H9 (cell line): ENCODE measurements around the gene OGFOD3. TPM values are rescaled to one million over a fixed set of nuclear protein-coding genes. Genes with fewer than 3 reads are reported as not detected.

Experiments used
- DNase-seq: peaks from one replicate; pipeline ENCODE4 v3.0.0-alpha.2; 2017
- H2AFZ ChIP-seq: one replicate; pipeline ENCODE4 v1.6.1; 2013; ENCODE audit warnings: mild to moderate bottlenecking, low read length, control low read depth, moderate library complexity
- H2AK5ac ChIP-seq: 2 replicates; pipeline ENCODE4 v1.6.1; 2013; ENCODE audit warnings: low read length, control low read depth, mixed read lengths; ENCODE audit not compliant: insufficient read length
- H2BK120ac ChIP-seq: one replicate; pipeline ENCODE4 v1.6.1; 2013; ENCODE audit warnings: low read depth, mild to moderate bottlenecking, low read length, control low read depth, inconsistent platforms; ENCODE audit not compliant: poor library complexity, severe bottlenecking
- H2BK12ac ChIP-seq: 2 replicates; pipeline ENCODE4 v1.6.1; 2013; ENCODE audit warnings: low read length, control low read depth, mixed read lengths, low read depth; ENCODE audit not compliant: insufficient read length
- H2BK15ac ChIP-seq: 2 replicates; pipeline ENCODE4 v1.6.1; 2013; ENCODE audit warnings: low read depth, low read length, control low read depth
- H2BK20ac ChIP-seq: one replicate; pipeline ENCODE4 v1.6.1; 2013; ENCODE audit warnings: low read depth, mild to moderate bottlenecking, low read length, control low read depth, inconsistent platforms; ENCODE audit not compliant: poor library complexity, severe bottlenecking
- H2BK5ac ChIP-seq: 2 replicates; pipeline ENCODE4 v1.6.1; 2013; ENCODE audit warnings: low read length, control low read depth, mixed read lengths; ENCODE audit not compliant: insufficient read length
- H3K14ac ChIP-seq: 2 replicates; pipeline ENCODE4 v1.6.1; 2013; ENCODE audit warnings: low read length, control low read depth; ENCODE audit not compliant: insufficient read depth
- H3K18ac ChIP-seq: 2 replicates; pipeline ENCODE4 v1.6.1; 2013; ENCODE audit warnings: low read depth, mild to moderate bottlenecking, mixed read lengths, low read length, control low read depth; ENCODE audit not compliant: insufficient read length
- H3K23ac ChIP-seq: 2 replicates; pipeline ENCODE4 v1.6.1; 2013; ENCODE audit warnings: low read length, control low read depth, mixed read lengths, low read depth; ENCODE audit not compliant: insufficient read length
- H3K23me2 ChIP-seq: 2 replicates; pipeline ENCODE4 v1.6.1; 2013; ENCODE audit warnings: low read depth, mild to moderate bottlenecking, mixed read lengths, low read length, control low read depth; ENCODE audit not compliant: insufficient read length, poor library complexity, severe bottlenecking
- H3K27ac ChIP-seq: 2 replicates; pipeline ENCODE4 v1.5.1; 2013; ENCODE audit warnings: low read length, control low read depth, mixed read lengths, low read depth; ENCODE audit not compliant: insufficient read length
- H3K27me3 ChIP-seq: 2 replicates; pipeline ENCODE4 v1.6.1; 2013; ENCODE audit warnings: low read length, control low read depth, inconsistent platforms; ENCODE audit not compliant: insufficient read depth
- H3K4ac ChIP-seq: 2 replicates; pipeline ENCODE4 v1.6.1; 2013; ENCODE audit warnings: low read depth, mild to moderate bottlenecking, control low read depth, inconsistent platforms, low read length, moderate library complexity
- H3K4me1 ChIP-seq: 2 replicates; pipeline ENCODE4 v1.6.1; 2013; ENCODE audit warnings: low read length, control low read depth, inconsistent platforms; ENCODE audit not compliant: insufficient read depth
- H3K4me2 ChIP-seq: 2 replicates; pipeline ENCODE4 v1.6.1; 2013; ENCODE audit warnings: low read length, control low read depth, mixed read lengths; ENCODE audit not compliant: insufficient read length, insufficient read depth
- H3K56ac ChIP-seq: 2 replicates; pipeline ENCODE4 v1.6.1; 2013; ENCODE audit warnings: low read depth, mild to moderate bottlenecking, mixed read lengths, low read length, control low read depth; ENCODE audit not compliant: insufficient read length
- H3K79me1 ChIP-seq: 2 replicates; pipeline ENCODE4 v1.6.1; 2013; ENCODE audit warnings: low read depth, mild to moderate bottlenecking, moderate library complexity, low read length, control low read depth, inconsistent platforms; ENCODE audit not compliant: insufficient read depth, poor library complexity, severe bottlenecking
- H3K79me2 ChIP-seq: 2 replicates; pipeline ENCODE4 v1.6.1; 2013; ENCODE audit warnings: low read length, control low read depth, inconsistent platforms; ENCODE audit not compliant: insufficient read depth
- H3K9ac ChIP-seq: 2 replicates; pipeline ENCODE4 v1.6.1; 2013; ENCODE audit warnings: low read length, control low read depth, mixed read lengths; ENCODE audit not compliant: insufficient read length; ENCODE audit errors: extremely low read depth
- H3K9me3 ChIP-seq: one replicate; pipeline ENCODE4 v1.6.1; 2013; ENCODE audit warnings: low read depth, low read length, inconsistent platforms; ENCODE audit not compliant: control insufficient read depth
- H3T11ph ChIP-seq: one replicate; pipeline ENCODE4 v1.6.1; 2013; ENCODE audit warnings: mild to moderate bottlenecking, low read length, control low read depth, inconsistent platforms
- H4K20me1 ChIP-seq: one replicate; pipeline ENCODE4 v1.6.1; 2013; ENCODE audit not compliant: control insufficient read depth, insufficient read length, insufficient read depth
- H4K5ac ChIP-seq: 2 replicates; pipeline ENCODE4 v1.6.1; 2013; ENCODE audit warnings: low read depth, mild to moderate bottlenecking, mixed read lengths, low read length, control low read depth; ENCODE audit not compliant: insufficient read length
- H4K8ac ChIP-seq: replicated peaks from 2 replicates; pipeline ENCODE4 v1.6.1; 2013; ENCODE audit warnings: low read length, control low read depth, mixed read lengths, low read depth; ENCODE audit not compliant: insufficient read length
- H4K91ac ChIP-seq: 2 replicates; pipeline ENCODE4 v1.6.1; 2013; ENCODE audit warnings: low read depth, mild to moderate bottlenecking, moderate library complexity, mixed read lengths, low read length, control low read depth; ENCODE audit not compliant: insufficient read length
- H3K27ac Mint-ChIP-seq, 3 experiments: 2 replicates in 2 of 3; 3 replicates in 1 of 3; pipeline ENCODE4 v1.8.0; 2020 to 2021; ENCODE audit warnings: mixed read lengths in 3 of 3, mild to moderate bottlenecking in 1 of 3, moderate library complexity in 1 of 3
- H3K27me3 Mint-ChIP-seq: 2 replicates; pipeline ENCODE4 v1.8.0; 2021; ENCODE audit warnings: low read depth, mild to moderate bottlenecking, moderate library complexity, mixed read lengths
- H3K36me3 Mint-ChIP-seq, 3 experiments: 2 replicates in 2 of 3; 3 replicates in 1 of 3; pipeline ENCODE4 v1.8.0; 2020 to 2021; ENCODE audit warnings: low read depth in 3 of 3, mixed read lengths in 3 of 3; ENCODE audit not compliant: insufficient read depth in 1 of 3
- H3K4me1 Mint-ChIP-seq, 2 experiments: 2 replicates each; pipeline ENCODE4 v1.8.0; 2020; ENCODE audit warnings: mixed read lengths in 2 of 2
- H3K4me3 Mint-ChIP-seq, 2 experiments: 2 replicates in 1 of 2; 3 replicates in 1 of 2; pipeline ENCODE4 v1.8.0; 2020 to 2021; ENCODE audit warnings: mild to moderate bottlenecking in 2 of 2, mixed read lengths in 2 of 2, moderate library complexity in 1 of 2
- H3K9me3 Mint-ChIP-seq, 2 experiments: 2 replicates in 1 of 2; 3 replicates in 1 of 2; pipeline ENCODE4 v1.8.0; 2020; ENCODE audit warnings: mild to moderate bottlenecking in 2 of 2, mixed read lengths in 2 of 2, moderate library complexity in 1 of 2
- CTCF ChIP-seq: fragments of 200-600 bp; sonication (generic); conservative IDR thresholded peaks from 3 replicates; pipeline ENCODE4 v1.8.0; 2021; ENCODE audit warnings: antibody characterized with exemption, mild to moderate bottlenecking
- WGBS: extraction: QIAGEN DNeasy Blood & Tissue Kit; methylation state at CpG from one replicate; pipeline ENCODE4 v1.1.7; 2013; ENCODE audit warnings: missing lambda C conversion rate, low lambda C conversion rate, mixed read lengths; ENCODE audit not compliant: insufficient read length; ENCODE audit errors: extremely low coverage; 5-methylcytosine and 5-hydroxymethylcytosine counted together
- total RNA-seq: library from RNA; stranded (reverse); gene quantifications from 2 replicates; pipeline ENCODE4 v1.2.1, GENCODE V29; 2021

Gene OGFOD3
- total RNA-seq, 1 experiment from 2014 or later: 27.8 TPM

GRCh38 chr17:82345151-82345976 lies 73.0 kb downstream of the OGFOD3 start:
- no peak overlapping the region for H3K18ac ChIP-seq
- peak overlapping the region in 1 of 3 experiments; percentile 87; a peak in 1 of 7 replicates for H3K27ac Mint-ChIP-seq
- DNase-seq: no peak
- no peaks in the 10 kb centered on the region for H3K9me3 ChIP-seq
- H4K91ac ChIP-seq: no peak overlapping the region
- H3K36me3 Mint-ChIP-seq: peaks cover 3 to 8% (median 6%) of the 10 kb centered on the region in 3 experiments; a peak in 5 of 7 replicates
- no peak overlapping the region for H4K8ac ChIP-seq
- H3K4ac ChIP-seq: no peak overlapping the region
- TF ChIP-seq CTCF: no peak
- no peak overlapping the region for H2BK20ac ChIP-seq
- H3K27me3 Mint-ChIP-seq: peaks cover 42% of the 10 kb centered on the region
- H3K14ac ChIP-seq: no peak overlapping the region
- peaks cover 4 to 15% of the 10 kb centered on the region in 2 experiments for H3K4me1 Mint-ChIP-seq
- no peak overlapping the region for H2BK5ac ChIP-seq
- H2BK12ac ChIP-seq: no peak overlapping the region
- no peak overlapping the region for H3K56ac ChIP-seq
- H3K9me3 Mint-ChIP-seq: peaks cover 13 to 14% of the 10 kb centered on the region in 2 experiments
- no CpG with 5 or more reads among the region's 42 CpGs for WGBS
- H3K27ac ChIP-seq: no peak overlapping the region
- H3K9ac ChIP-seq: no peak overlapping the region
- H3T11ph ChIP-seq: no peak overlapping the region
- no peaks in the 10 kb centered on the region for H3K23me2 ChIP-seq
- no peaks in the 10 kb centered on the region for H3K79me2 ChIP-seq
- no peak overlapping the region for H3K4me3 Mint-ChIP-seq
- H3K4me1 ChIP-seq: no peaks in the 10 kb centered on the region
- H2AK5ac ChIP-seq: no peak overlapping the region
- H3K27me3 ChIP-seq: no peaks in the 10 kb centered on the region
- H4K5ac ChIP-seq: no peak overlapping the region
- no peaks in the 10 kb centered on the region for H3K79me1 ChIP-seq
- no peak overlapping the region for H3K23ac ChIP-seq
- no peak overlapping the region for H2BK15ac ChIP-seq
- no peak overlapping the region for H2AFZ ChIP-seq
- H4K20me1 ChIP-seq: no peaks in the 10 kb centered on the region
- H3K4me2 ChIP-seq: no peak overlapping the region
- no peak overlapping the region for H2BK120ac ChIP-seq
